HL-60 (cell line): ENCODE measurements around the gene FMNL2.

Source experiments
- CTCF ChIP-seq: IDR thresholded peaks from one replicate; pipeline ENCODE4 v1.5.1; 2011; ENCODE audit warnings: low read length, control low read depth, inconsistent platforms; ENCODE audit not compliant: insufficient read depth
- POLR2AphosphoS5 ChIP-seq: IDR thresholded peaks from 2 replicates; pipeline ENCODE4 v1.6.1; 2012; ENCODE audit warnings: low read depth
- REST ChIP-seq: IDR thresholded peaks from 2 replicates; pipeline ENCODE4 v1.6.1; 2012; ENCODE audit warnings: low read depth; ENCODE audit not compliant: insufficient replicate concordance

- TF ChIP-seq CTCF (no peak), POLR2AphosphoS5 (no peak), REST (no peak)
Measured at GRCh38 chr2:152411154-152411553, 76.2 kb downstream of the FMNL2 start.
